Measurements from ENCODE around the gene FAM120AOS. TPM values are rescaled to one million over a fixed set of nuclear protein-coding genes. Genes with fewer than 3 reads are reported as not detected.

Gene FAM120AOS
- total RNA-seq, 4 donors from 2014 or later = 29.7 to 69.9 (median 48.2) TPM

GRCh38 chr9:93436218-93436617 lies 17.2 kb downstream of the FAM120AOS start:
- Histone ChIP-seq H3K36me3 (no peaks in the 10 kb centered on the region), H3K27me3 (no peaks in the 10 kb centered on the region), H3K4me1 (no peaks in the 10 kb centered on the region), H3K4me3 (no peak overlapping the region), H3K9me3 (no peaks in the 10 kb centered on the region), H3K27ac (no peak overlapping the region)
- DNase-seq = no peak
- TF ChIP-seq POLR2A (IDR thresholded peaks at IDR 0.05) (no peak), CTCF (IDR thresholded peaks at IDR 0.05) (no peak)

- no peak for DNase-seq
- Histone ChIP-seq H3K4me3 (no peak overlapping the region), H3K4me1 (no peaks in the 10 kb centered on the region), H3K27me3 (no peaks in the 10 kb centered on the region), H3K9me3 (no peaks in the 10 kb centered on the region), H3K36me3 (no peaks in the 10 kb centered on the region), H3K27ac (no peak overlapping the region)
- TF ChIP-seq CTCF (IDR thresholded peaks at IDR 0.05) (no peak), POLR2A (IDR thresholded peaks at IDR 0.05) (no peak)
Observed at GRCh38 chr9:93435386-93435785, 18.0 kb downstream of the FAM120AOS start.

- DNase-seq = no peak
- H3K36me3 ChIP-seq = no peaks in the 10 kb centered on the region
- no peaks in the 10 kb centered on the region for H3K9me3 ChIP-seq
- no peak overlapping the region for H3K4me3 ChIP-seq
- H3K4me1 ChIP-seq = no peaks in the 10 kb centered on the region
- TF ChIP-seq CTCF (IDR thresholded peaks at IDR 0.05) (no peak), POLR2A (IDR thresholded peaks at IDR 0.05) (no peak)
- no peaks in the 10 kb centered on the region for H3K27me3 ChIP-seq
- no peak overlapping the region for H3K27ac ChIP-seq
Observed at GRCh38 chr9:93434056-93434455, 19.3 kb downstream of the FAM120AOS start.

- Histone ChIP-seq H3K27me3 (no peaks in the 10 kb centered on the region), H3K9me3 (no peaks in the 10 kb centered on the region), H3K27ac (no peak overlapping the region), H3K36me3 (no peaks in the 10 kb centered on the region), H3K4me3 (no peak overlapping the region), H3K4me1 (no peaks in the 10 kb centered on the region)
- no peak for DNase-seq
- TF ChIP-seq POLR2A (IDR thresholded peaks at IDR 0.05) (no peak), CTCF (IDR thresholded peaks at IDR 0.05) (no peak)
Observed at GRCh38 chr9:93432964-93433363, 20.4 kb downstream of the FAM120AOS start.

GRCh38 chr9:93431539-93432105 lies 21.8 kb downstream of the FAM120AOS start:
- H3K4me3 ChIP-seq = no peak overlapping the region
- TF ChIP-seq CTCF (IDR thresholded peaks at IDR 0.05) = no peak
- TF ChIP-seq POLR2A (IDR thresholded peaks at IDR 0.05) = no peak
- H3K36me3 ChIP-seq = no peaks in the 10 kb centered on the region
- DNase-seq = no peak
- H3K9me3 ChIP-seq = no peaks in the 10 kb centered on the region
- H3K27me3 ChIP-seq = no peaks in the 10 kb centered on the region
- H3K27ac ChIP-seq = no peak overlapping the region
- H3K4me1 ChIP-seq = no peaks in the 10 kb centered on the region
